GM12874 (cell line): ENCODE results near the gene CAAP1.

Experiments
- TF ChIP-seq, protein P1 (sequence below): IDR thresholded peaks from 2 replicates; pipeline ENCODE4 v1.5.1; 2011; ENCODE audit warnings: low read depth, mild to moderate bottlenecking, control low read depth, low read length, moderate library complexity; ENCODE audit not compliant: insufficient read depth

The CAAP1 gene

DNA sequence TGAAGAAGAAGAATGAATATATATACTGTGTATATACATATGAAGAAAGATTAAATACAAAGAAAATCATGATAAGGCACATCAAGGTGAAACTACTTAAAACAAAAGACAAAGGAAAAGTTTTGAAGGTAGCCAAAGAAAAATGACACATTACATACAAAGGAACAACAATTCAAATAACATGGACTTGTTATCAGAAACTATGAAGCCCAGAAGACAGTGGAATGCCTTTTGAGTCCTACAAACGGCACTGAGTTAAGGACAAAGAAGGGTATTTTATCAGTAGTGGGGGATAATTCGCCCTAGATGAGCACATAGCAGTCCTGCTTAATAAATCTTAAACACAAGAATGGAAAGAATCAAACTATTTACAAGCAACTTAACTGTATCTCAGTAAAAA, 77.8 kb downstream of the CAAP1 start:
- TF ChIP-seq, protein P1, sequence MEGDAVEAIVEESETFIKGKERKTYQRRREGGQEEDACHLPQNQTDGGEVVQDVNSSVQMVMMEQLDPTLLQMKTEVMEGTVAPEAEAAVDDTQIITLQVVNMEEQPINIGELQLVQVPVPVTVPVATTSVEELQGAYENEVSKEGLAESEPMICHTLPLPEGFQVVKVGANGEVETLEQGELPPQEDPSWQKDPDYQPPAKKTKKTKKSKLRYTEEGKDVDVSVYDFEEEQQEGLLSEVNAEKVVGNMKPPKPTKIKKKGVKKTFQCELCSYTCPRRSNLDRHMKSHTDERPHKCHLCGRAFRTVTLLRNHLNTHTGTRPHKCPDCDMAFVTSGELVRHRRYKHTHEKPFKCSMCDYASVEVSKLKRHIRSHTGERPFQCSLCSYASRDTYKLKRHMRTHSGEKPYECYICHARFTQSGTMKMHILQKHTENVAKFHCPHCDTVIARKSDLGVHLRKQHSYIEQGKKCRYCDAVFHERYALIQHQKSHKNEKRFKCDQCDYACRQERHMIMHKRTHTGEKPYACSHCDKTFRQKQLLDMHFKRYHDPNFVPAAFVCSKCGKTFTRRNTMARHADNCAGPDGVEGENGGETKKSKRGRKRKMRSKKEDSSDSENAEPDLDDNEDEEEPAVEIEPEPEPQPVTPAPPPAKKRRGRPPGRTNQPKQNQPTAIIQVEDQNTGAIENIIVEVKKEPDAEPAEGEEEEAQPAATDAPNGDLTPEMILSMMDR = no peak

DNA sequence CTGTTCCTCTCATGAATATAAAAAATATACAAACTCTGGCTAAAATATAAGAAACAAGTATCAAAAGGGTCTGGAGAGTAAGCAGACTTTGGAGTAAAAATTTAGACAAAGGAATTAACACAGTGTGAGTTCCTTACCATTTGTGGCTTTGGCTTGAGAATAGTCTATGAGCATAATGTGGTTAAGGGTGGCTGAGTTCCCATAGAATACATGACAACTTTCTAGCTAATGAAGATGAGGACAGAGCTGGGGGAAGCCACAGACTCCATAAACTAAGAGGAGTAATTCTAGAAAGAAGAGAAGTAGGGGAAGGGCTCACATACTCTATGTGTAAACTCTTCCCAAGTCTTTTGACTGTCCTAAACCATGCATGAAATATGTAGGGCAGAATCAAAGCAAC, 79.4 kb downstream of the CAAP1 start:
- TF ChIP-seq, protein P1 = no peak

DNA sequence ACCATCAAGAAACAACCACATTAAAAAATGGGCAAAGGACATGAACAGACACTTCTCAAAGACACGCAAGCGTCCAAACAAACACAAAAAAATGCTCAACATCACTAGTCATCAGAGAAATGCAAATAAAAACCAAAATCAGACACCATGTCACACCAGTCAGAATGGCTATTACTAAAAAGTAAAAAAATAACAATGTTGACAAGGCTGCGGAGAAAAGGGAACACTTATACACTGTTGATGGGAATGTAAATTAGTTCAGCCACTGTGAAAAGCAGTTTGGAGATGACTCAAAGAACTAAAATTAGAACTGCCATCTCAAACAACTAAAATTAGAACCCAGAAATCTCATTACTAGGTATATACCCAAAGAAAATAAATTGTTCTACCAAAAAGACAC, 80.4 kb downstream of the CAAP1 start:
- TF ChIP-seq, protein P1 = no peak

DNA sequence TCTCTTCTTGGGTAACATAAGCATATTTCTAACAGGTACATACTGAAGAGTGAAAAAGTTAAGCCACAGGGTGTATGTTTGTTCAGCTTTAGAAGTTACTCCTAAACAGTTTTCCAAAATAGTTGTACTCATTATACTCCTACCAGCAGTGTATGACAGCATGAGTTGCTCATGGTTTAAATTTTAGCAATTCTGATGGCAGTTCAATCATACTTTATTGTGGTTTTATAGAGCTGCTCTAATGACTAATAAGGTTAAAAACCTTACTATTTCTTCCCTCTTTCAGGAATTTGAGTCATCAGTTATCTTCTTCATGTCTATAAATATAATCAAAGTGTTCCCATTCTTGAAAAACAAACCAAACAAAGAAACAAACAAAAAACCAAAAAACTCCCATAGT, 81.5 kb downstream of the CAAP1 start:
- TF ChIP-seq, protein P1 = no peak

DNA sequence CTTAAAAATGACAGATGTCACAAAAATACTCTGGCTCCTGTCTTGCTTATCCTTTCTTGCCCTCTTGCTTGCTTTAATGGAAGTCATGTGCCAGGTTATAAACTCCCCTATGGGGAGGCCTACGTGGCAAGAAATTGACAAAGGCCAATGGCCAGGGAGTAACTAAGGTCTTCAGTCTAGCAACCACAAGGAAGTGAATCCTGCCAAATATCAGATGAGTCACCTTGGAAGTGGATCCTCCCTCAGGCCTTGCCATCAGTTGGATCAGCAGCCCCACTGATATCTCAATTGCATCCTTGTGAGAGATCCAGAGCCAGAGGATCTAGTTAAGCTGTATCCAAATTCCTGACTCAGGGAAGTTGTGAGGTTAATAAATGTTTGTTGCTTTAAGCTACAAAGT, 82.8 kb downstream of the CAAP1 start:
- TF ChIP-seq, protein P1 = no peak

DNA sequence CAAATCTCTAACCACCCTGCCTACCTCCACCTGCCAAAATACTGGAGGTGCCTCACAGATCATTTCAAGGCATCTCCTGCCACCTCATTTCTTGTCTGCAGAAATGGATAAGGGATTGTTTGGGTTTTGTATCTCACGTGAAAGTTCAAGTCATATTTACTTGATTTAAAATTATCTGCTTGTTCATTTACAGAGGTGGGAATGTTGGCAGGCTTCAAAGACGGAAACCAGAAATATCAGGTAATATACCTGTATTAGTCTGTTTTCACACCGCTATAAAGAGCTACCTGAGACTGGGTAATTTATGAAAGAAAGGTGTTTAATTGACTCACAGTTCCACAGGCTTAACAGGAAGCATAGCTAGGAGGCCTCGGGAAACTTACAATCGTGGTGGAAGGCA, 85.4 kb downstream of the CAAP1 start:
- TF ChIP-seq, protein P1 = no peak

DNA sequence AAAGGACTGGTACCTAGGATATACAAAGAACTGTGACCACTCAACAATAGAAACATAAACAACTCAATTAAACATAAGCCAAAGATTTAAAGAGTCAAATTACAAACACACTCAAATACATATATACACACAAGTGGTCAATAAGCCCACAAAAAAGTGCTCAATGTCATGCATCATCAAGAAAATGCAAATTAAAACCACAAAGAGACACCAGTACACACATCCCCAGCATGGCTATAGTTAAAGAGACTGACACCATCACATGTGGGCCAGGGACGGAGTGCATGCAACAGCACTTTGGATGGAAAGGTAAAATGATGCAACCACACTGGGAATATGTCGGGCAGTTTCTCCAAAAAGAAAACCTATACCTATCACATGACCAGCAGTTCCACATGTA, 89.7 kb downstream of the CAAP1 start:
- TF ChIP-seq, protein P1 = no peak

DNA sequence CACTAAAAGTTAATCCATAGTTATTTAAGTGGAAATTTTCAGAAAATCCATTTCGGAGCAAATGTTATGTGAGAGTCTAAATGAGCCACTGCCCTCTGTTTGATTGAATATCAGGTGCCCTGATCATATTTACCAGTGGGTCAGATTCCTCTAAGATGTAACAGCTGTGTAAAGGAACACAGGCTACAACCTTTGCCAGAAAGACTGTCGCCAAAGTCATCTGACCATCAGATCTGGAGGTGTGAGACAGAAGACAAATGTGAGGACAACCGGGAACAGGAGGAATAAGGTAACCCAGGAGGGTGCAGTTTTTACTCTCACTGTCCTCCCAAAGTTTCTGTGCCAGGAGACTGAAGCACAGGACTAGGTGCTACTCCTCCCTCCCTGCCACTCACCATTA, 90.8 kb downstream of the CAAP1 start:
- TF ChIP-seq, protein P1 = no peak
